ENCODE measurements around the gene LILRB3.

DNA sequence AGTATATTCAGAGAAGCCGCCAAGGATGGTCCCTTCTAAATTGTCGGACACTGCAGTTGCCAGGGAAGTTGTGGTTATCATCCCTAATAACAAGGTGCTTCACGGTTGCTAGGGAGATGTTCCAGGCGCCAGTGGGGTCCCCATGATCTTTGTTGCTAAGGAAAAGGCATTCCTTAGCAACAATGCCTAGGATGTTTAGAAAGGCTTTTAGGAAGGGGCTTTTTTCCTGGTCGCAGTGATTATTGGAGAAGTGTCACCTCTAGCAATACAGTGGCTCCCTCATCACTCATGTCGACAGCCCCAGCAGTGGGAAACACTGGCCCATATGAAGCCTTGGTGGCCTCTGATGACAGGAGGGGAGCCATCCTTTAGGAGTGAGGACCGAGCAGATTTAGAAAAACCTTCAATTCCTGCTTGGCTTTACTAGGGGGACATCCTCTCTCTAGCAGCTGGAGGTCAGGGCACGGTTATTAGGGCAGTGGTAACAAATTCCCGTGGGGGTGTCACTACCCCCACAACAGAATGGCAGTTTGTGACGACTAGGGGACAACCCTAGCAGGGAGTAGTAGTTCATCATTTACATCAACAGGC, 43.5 kb downstream of the LILRB3 start:
- no peak for TF ChIP-seq POLR2A (IDR thresholded peaks at IDR 0.05)
- TF ChIP-seq, protein P1, sequence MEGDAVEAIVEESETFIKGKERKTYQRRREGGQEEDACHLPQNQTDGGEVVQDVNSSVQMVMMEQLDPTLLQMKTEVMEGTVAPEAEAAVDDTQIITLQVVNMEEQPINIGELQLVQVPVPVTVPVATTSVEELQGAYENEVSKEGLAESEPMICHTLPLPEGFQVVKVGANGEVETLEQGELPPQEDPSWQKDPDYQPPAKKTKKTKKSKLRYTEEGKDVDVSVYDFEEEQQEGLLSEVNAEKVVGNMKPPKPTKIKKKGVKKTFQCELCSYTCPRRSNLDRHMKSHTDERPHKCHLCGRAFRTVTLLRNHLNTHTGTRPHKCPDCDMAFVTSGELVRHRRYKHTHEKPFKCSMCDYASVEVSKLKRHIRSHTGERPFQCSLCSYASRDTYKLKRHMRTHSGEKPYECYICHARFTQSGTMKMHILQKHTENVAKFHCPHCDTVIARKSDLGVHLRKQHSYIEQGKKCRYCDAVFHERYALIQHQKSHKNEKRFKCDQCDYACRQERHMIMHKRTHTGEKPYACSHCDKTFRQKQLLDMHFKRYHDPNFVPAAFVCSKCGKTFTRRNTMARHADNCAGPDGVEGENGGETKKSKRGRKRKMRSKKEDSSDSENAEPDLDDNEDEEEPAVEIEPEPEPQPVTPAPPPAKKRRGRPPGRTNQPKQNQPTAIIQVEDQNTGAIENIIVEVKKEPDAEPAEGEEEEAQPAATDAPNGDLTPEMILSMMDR (IDR thresholded peaks at IDR 0.05 in 4 of 5, conservative IDR thresholded peaks at IDR 0.05 in 1 of 5): no peak

Measured in gastrocnemius medialis (tissue), 4 donors.